Measurements from ENCODE around the gene CANX.

GRCh38 chr5:179753971-179754370 lies 55.2 kb downstream of the CANX start:
- TF ChIP-seq CTCF (IDR thresholded peaks at IDR 0.05 in 2 of 3, conservative IDR thresholded peaks at IDR 0.05 in 1 of 3; ENCODE audit: insufficient read depth in 2 of 3, low read depth in 1 of 3, low read length in 3 of 3) (no peak), ZNF121 (CRISPR knock-in tag; conservative IDR thresholded peaks at IDR 0.05) (no peak), NFRKB (IDR thresholded peaks at IDR 0.05; ENCODE audit: low read depth) (no peak), MCM3 (IDR thresholded peaks at IDR 0.05) (no peak), YY1 (IDR thresholded peaks at IDR 0.05; ENCODE audit: borderline replicate concordance in 1 of 3, control insufficient read depth in 1 of 3, extremely low read depth in 1 of 3, insufficient read depth in 3 of 3, insufficient read length in 1 of 3, insufficient replicate concordance in 2 of 3, low read depth in 1 of 3, low read length in 2 of 3) (no peak), TCF7 (IDR thresholded peaks at IDR 0.05; ENCODE audit: borderline replicate concordance) (no peak), CSDE1 (IDR thresholded peaks at IDR 0.05) (no peak), U2AF1 (optimal IDR thresholded peaks at IDR 0.05; ENCODE audit: low read depth, low read length) (no peak), ELK1 (CRISPR knock-in tag; IDR thresholded peaks at IDR 0.05) (no peak), MXD1 (CRISPR knock-in tag; IDR thresholded peaks at IDR 0.05; ENCODE audit: borderline replicate concordance, poor library complexity, severe bottlenecking) (no peak), BRCA1 (IDR thresholded peaks at IDR 0.05) (no peak), BRCA1 (CRISPR knock-in tag; IDR thresholded peaks at IDR 0.05) (no peak), NRF1 (conservative IDR thresholded peaks at IDR 0.05 in 1 of 2, IDR thresholded peaks at IDR 0.05 in 1 of 2) (no peak), CREB3 (tag; conservative IDR thresholded peaks at IDR 0.05; ENCODE audit: low read depth) (no peak), ZNF408 (CRISPR knock-in tag; IDR thresholded peaks at IDR 0.05; ENCODE audit: low read depth) (no peak)
